Stomach (tissue), 4 donors: ENCODE data around the gene UPF1.

ENCODE experiments used
- EP300 ChIP-seq: sonication (generic); formaldehyde crosslinking; IDR thresholded peaks from one replicate; pipeline ENCODE4 v1.6.1; 2017; ENCODE audit warnings: antibody characterized with exemption
- TF ChIP-seq, protein P1 (sequence below), 7 experiments: fragments of 450-650 bp in 4 of 7; fragments of 200-600 bp in 3 of 7; sonication (generic) in 3 of 7; IDR thresholded peaks; one replicate each; pipeline ENCODE4 v1.5.1; 2016 to 2019; ENCODE audit warnings: antibody characterized with exemption in 7 of 7, control low read depth in 2 of 7, mild to moderate bottlenecking in 1 of 7

- no peak for TF ChIP-seq EP300
- TF ChIP-seq, protein P1, sequence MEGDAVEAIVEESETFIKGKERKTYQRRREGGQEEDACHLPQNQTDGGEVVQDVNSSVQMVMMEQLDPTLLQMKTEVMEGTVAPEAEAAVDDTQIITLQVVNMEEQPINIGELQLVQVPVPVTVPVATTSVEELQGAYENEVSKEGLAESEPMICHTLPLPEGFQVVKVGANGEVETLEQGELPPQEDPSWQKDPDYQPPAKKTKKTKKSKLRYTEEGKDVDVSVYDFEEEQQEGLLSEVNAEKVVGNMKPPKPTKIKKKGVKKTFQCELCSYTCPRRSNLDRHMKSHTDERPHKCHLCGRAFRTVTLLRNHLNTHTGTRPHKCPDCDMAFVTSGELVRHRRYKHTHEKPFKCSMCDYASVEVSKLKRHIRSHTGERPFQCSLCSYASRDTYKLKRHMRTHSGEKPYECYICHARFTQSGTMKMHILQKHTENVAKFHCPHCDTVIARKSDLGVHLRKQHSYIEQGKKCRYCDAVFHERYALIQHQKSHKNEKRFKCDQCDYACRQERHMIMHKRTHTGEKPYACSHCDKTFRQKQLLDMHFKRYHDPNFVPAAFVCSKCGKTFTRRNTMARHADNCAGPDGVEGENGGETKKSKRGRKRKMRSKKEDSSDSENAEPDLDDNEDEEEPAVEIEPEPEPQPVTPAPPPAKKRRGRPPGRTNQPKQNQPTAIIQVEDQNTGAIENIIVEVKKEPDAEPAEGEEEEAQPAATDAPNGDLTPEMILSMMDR (IDR thresholded peaks at IDR 0.05): no peak
Observed at GRCh38 chr19:18815673-18816072, 16.1 kb upstream of the UPF1 start.
